ENCODE data around the gene OR52E2.

DNA sequence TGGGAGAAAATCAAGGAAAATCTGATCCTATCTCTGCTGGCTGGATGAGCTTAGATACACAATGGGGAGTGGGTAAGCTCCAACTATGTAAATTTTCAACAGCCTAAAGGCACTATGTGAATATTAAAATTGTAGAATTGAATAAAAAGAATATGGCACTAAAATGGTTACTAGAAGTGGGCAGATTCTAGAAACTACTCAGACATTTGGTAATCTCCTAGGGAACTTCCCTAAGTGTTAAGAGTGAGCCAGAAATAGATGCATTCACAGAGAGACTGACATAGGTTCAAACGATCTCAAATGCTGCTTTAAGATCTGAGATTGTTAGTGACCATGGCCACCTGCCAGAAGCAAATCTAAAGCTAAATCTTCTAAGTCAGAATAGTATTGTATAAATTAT, 5.6 kb upstream of the OR52E2 start:
- no peak for TF ChIP-seq POLR2AphosphoS5 (IDR thresholded peaks at IDR 0.05)
- TF ChIP-seq, protein P1, sequence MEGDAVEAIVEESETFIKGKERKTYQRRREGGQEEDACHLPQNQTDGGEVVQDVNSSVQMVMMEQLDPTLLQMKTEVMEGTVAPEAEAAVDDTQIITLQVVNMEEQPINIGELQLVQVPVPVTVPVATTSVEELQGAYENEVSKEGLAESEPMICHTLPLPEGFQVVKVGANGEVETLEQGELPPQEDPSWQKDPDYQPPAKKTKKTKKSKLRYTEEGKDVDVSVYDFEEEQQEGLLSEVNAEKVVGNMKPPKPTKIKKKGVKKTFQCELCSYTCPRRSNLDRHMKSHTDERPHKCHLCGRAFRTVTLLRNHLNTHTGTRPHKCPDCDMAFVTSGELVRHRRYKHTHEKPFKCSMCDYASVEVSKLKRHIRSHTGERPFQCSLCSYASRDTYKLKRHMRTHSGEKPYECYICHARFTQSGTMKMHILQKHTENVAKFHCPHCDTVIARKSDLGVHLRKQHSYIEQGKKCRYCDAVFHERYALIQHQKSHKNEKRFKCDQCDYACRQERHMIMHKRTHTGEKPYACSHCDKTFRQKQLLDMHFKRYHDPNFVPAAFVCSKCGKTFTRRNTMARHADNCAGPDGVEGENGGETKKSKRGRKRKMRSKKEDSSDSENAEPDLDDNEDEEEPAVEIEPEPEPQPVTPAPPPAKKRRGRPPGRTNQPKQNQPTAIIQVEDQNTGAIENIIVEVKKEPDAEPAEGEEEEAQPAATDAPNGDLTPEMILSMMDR (IDR thresholded peaks at IDR 0.05) = no peak
- no peak for TF ChIP-seq EP300 (IDR thresholded peaks at IDR 0.05)

All from esophagus muscularis mucosa (tissue), 4 donors.